Vagina (tissue), 2 donors: Measurements from ENCODE around the gene CACNA1D.

Experiments
- CTCF ChIP-seq, 3 experiments: fragments of 450-650 bp in 2 of 3; fragments of 200-600 bp in 1 of 3; sonication (generic) in 1 of 3; IDR thresholded peaks; one replicate each; pipeline ENCODE4 v1.5.1; 2017 to 2019; ENCODE audit warnings: antibody characterized with exemption in 3 of 3, mild to moderate bottlenecking in 2 of 3, moderate library complexity in 2 of 3
- POLR2A ChIP-seq, 2 donors: fragments of 450-650 bp; IDR thresholded peaks; one replicate each; pipeline ENCODE4 v1.6.1; 2017; ENCODE audit warnings: antibody characterized with exemption in 2 of 2, mild to moderate bottlenecking in 2 of 2, moderate library complexity in 2 of 2
- POLR2AphosphoS5 ChIP-seq, 2 donors: sonication (generic); formaldehyde crosslinking; IDR thresholded peaks; one replicate each; pipeline ENCODE4 v1.9.0; 2017; ENCODE audit warnings: antibody characterized with exemption in 2 of 2, mild to moderate bottlenecking in 2 of 2, low read depth in 1 of 2; ENCODE audit not compliant: insufficient read depth in 1 of 2

- TF ChIP-seq CTCF (IDR thresholded peaks at IDR 0.05) (no peak), POLR2A (IDR thresholded peaks at IDR 0.05) (no peak), POLR2AphosphoS5 (IDR thresholded peaks at IDR 0.05; ENCODE audit: insufficient read depth in 1 of 2, low read depth in 1 of 2) (no peak)
Measured at GRCh38 chr3:53835257-53835656, 340.8 kb downstream of the CACNA1D start.
